Naive thymus-derived CD4-positive, alpha-beta T cell (primary cell): ENCODE measurements around the gene SRGAP1. TPM values are rescaled to one million over a fixed set of nuclear protein-coding genes. Genes with fewer than 3 reads are reported as not detected.

Source experiments
- ATAC-seq: fragments of 150-1000 bp; cut with Tn5 transposase; 2 replicates; pipeline ENCODE4 v1.10.0; 2021; ENCODE audit warnings: mild to moderate bottlenecking, moderate library complexity
- CTCF ChIA-PET: fragments of 350-600 bp; sonication (Branson Sonifier 250); formaldehyde crosslinking; loops from one replicate; lab custom pipeline; 2021; ENCODE audit warnings: antibody characterized with exemption; lab: Charles Lee
- POLR2A ChIA-PET: fragments of 350-600 bp; sonication (Branson Sonifier 250); formaldehyde crosslinking; loops from one replicate; lab custom pipeline; 2021; ENCODE audit warnings: antibody characterized with exemption, inconsistent platforms; lab: Charles Lee
- DNase-seq, 9 donors: peaks; one replicate each; pipeline versions ENCODE4 v3.0.0 to v3.0.0-alpha.2; 2020 to 2022; ENCODE audit warnings: mixed read lengths in 1 of 9
- H3K27ac ChIP-seq: one replicate; pipeline ENCODE4 v1.7.0; 2013; ENCODE audit warnings: mild to moderate bottlenecking, low read depth, low read length, moderate library complexity
- H3K27me3 ChIP-seq, 2 donors: one replicate each; pipeline ENCODE4 v1.7.0; 2013; ENCODE audit warnings: low read length in 2 of 2, mild to moderate bottlenecking in 2 of 2, moderate library complexity in 2 of 2; ENCODE audit not compliant: control insufficient read depth in 2 of 2, insufficient read depth in 2 of 2
- H3K36me3 ChIP-seq, 3 experiments: 1 replicate in 2 of 3; 2 replicates in 1 of 3; pipeline ENCODE4 v1.7.0; 2013; ENCODE audit warnings: low read length in 3 of 3, mild to moderate bottlenecking in 3 of 3, moderate library complexity in 1 of 3; ENCODE audit not compliant: insufficient read depth in 3 of 3, control insufficient read depth in 2 of 3
- H3K4me1 ChIP-seq, 2 donors: one replicate each; pipeline ENCODE4 v1.7.0; 2013; ENCODE audit warnings: low read length in 2 of 2, mild to moderate bottlenecking in 2 of 2, moderate library complexity in 1 of 2; ENCODE audit not compliant: control insufficient read depth in 2 of 2, insufficient read depth in 2 of 2
- H3K4me3 ChIP-seq: 2 replicates; pipeline ENCODE4 v1.7.0; 2013; ENCODE audit warnings: mild to moderate bottlenecking, low read length
- H3K9me3 ChIP-seq, 3 experiments: 1 replicate in 2 of 3; 2 replicates in 1 of 3; pipeline ENCODE4 v1.7.0; 2013; ENCODE audit warnings: low read length in 3 of 3; ENCODE audit not compliant: control insufficient read depth in 2 of 3
- H3K27ac Mint-ChIP-seq, 9 donors: one replicate each; pipeline ENCODE4 v1.8.0; 2020 to 2022; ENCODE audit warnings: mixed read lengths in 9 of 9, mild to moderate bottlenecking in 8 of 9, moderate library complexity in 5 of 9, inconsistent platforms in 2 of 9
- H3K27me3 Mint-ChIP-seq, 5 donors: one replicate each; pipeline ENCODE4 v1.8.0; 2021 to 2022; ENCODE audit warnings: mixed read lengths in 5 of 5, mild to moderate bottlenecking in 1 of 5
- H3K36me3 Mint-ChIP-seq, 5 donors: one replicate each; pipeline ENCODE4 v1.8.0; 2020 to 2022; ENCODE audit warnings: mixed read lengths in 5 of 5, mild to moderate bottlenecking in 3 of 5, inconsistent platforms in 1 of 5
- H3K4me1 Mint-ChIP-seq, 7 donors: one replicate each; pipeline ENCODE4 v1.8.0; 2020 to 2022; ENCODE audit warnings: mixed read lengths in 7 of 7, mild to moderate bottlenecking in 3 of 7, inconsistent platforms in 1 of 7
- H3K4me3 Mint-ChIP-seq, 10 donors: one replicate each; pipeline ENCODE4 v1.8.0; 2020 to 2022; ENCODE audit warnings: mild to moderate bottlenecking in 10 of 10, mixed read lengths in 10 of 10, moderate library complexity in 6 of 10, inconsistent platforms in 2 of 10
- H3K9me3 Mint-ChIP-seq, 11 donors: one replicate each; pipeline ENCODE4 v1.8.0; 2020 to 2022; ENCODE audit warnings: mixed read lengths in 11 of 11, mild to moderate bottlenecking in 4 of 11, inconsistent platforms in 1 of 11, moderate library complexity in 1 of 11
- intact Hi-C, 2 donors: fragments of 100-400 bp; cut with micrococcal nuclease; formaldehyde crosslinking; loops; one replicate each; pipeline ENCODE4 v1.15.1; 2023
- polyA plus RNA-seq, 2 donors: library from polyadenylated mRNA; unstranded; fragments of 300-500 nt; fragmentation: Illumina TruSeq; gene quantifications; one replicate each; pipeline ENCODE4 v1.2.3, GENCODE V29; 2021
- total RNA-seq, 6 experiments: library from RNA in 5 of 6; stranded (reverse) in 5 of 6; gene quantifications; 1 replicate in 5 of 6; 2 replicates in 1 of 6; pipeline ENCODE4 v1.2.3 and lab custom pipeline; 2021 to 2026

The SRGAP1 gene
- total and polyA plus RNA-seq, 7 experiments from 2014 or later: 0.01 to 0.47 (median 0.08) TPM

DNA sequence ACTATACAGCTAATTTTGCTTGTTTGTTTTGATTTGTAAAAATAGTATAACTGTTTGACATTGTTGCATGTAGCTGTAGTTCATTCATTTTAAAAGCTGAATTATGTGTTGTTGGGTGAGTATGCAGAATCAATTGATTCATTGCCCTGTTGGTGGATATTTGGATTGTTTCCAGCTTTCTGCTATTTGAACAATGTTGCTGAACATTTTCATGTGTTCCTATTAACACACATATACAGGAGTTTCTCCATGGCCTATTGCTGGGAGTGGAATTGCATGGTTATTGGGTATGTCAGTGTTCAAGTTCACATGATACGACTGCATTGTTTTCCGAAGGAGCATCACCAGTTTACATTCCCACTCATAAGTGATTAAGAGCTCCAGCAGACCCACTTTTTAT, 75.3 kb downstream of the SRGAP1 start:
- ATAC-seq (no peak), DNase-seq (no peak)
- Histone ChIP-seq H3K4me3 (no peak overlapping the region), H3K27ac (no peak overlapping the region), H3K9me3 (no peaks in the 10 kb centered on the region), H3K27me3 (no peaks in the 10 kb centered on the region), H3K36me3 (no peaks in the 10 kb centered on the region), H3K4me1 (no peaks in the 10 kb centered on the region)
- intact Hi-C loops: no loop called here
- Mint-ChIP-seq H3K27me3 (peaks cover 0 to 2% (median 0%) of the 10 kb centered on the region in 5 donors), H3K4me1 (peaks cover 0 to 5% (median 0%) of the 10 kb centered on the region in 7 donors), H3K36me3 (no peaks in the 10 kb centered on the region), H3K4me3 (no peak overlapping the region), H3K9me3 (no peaks in the 10 kb centered on the region), H3K27ac (no peak overlapping the region)
- POLR2A ChIA-PET: no interaction called here
- CTCF ChIA-PET: no interaction called here

- intact Hi-C loops: no loop called here
- Histone ChIP-seq H3K4me3 (no peak overlapping the region), H3K9me3 (no peaks in the 10 kb centered on the region), H3K27me3 (no peaks in the 10 kb centered on the region), H3K4me1 (no peaks in the 10 kb centered on the region), H3K27ac (no peak overlapping the region), H3K36me3 (no peaks in the 10 kb centered on the region)
- H3K36me3 Mint-ChIP-seq: no peaks in the 10 kb centered on the region
- no peaks in the 10 kb centered on the region for H3K9me3 Mint-ChIP-seq
- POLR2A ChIA-PET: interaction anchor here (0.6 kb wide), 1 partner anchor 364 kb away, joined by 3 read pairs; no protein-coding TSS in a partner anchor
- H3K27me3 Mint-ChIP-seq: no peaks in the 10 kb centered on the region
- no peak for DNase-seq
- CTCF ChIA-PET: no interaction called here
- peaks cover 0 to 5% (median 0%) of the 10 kb centered on the region in 7 donors for H3K4me1 Mint-ChIP-seq
- H3K4me3 Mint-ChIP-seq: no peak overlapping the region
- no peak overlapping the region for H3K27ac Mint-ChIP-seq
- ATAC-seq: no peak
These were observed 76.7 kb downstream of the SRGAP1 start for GRCh38 chr12:63921157-63921556.

DNA sequence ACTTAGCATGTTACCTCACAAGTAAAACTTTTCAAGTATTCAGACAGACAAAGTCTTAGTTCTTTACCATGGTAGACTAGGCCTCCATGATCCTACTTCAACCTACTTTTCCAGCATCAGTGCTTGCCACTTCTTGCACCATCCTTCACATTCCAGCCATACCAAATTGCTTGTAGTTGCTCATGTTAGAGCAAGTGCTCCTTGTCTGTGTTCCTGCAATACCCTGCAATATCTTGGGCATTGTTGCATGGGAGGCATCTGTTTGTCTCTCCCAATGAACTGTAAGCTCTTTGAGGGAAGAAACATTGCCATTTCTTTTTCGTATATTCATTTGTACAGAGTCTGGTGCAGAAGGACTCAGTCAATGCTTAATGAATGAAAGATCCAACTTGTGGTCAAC, 78.0 kb downstream of the SRGAP1 start:
- Histone ChIP-seq H3K27ac (no peak overlapping the region), H3K36me3 (no peaks in the 10 kb centered on the region), H3K27me3 (no peaks in the 10 kb centered on the region), H3K4me3 (no peak overlapping the region), H3K4me1 (no peaks in the 10 kb centered on the region), H3K9me3 (no peaks in the 10 kb centered on the region)
- H3K4me1 Mint-ChIP-seq: peaks cover 0 to 2% (median 0%) of the 10 kb centered on the region in 7 donors
- H3K36me3 Mint-ChIP-seq: no peaks in the 10 kb centered on the region
- POLR2A ChIA-PET: no interaction called here
- no peak for ATAC-seq
- CTCF ChIA-PET: no interaction called here
- intact Hi-C loops: no loop called here
- no peak for DNase-seq
- H3K9me3 Mint-ChIP-seq: no peaks in the 10 kb centered on the region
- peaks cover 0 to 3% (median 0%) of the 10 kb centered on the region in 5 donors for H3K27me3 Mint-ChIP-seq
- H3K27ac Mint-ChIP-seq: no peak overlapping the region
- no peak overlapping the region for H3K4me3 Mint-ChIP-seq

DNA sequence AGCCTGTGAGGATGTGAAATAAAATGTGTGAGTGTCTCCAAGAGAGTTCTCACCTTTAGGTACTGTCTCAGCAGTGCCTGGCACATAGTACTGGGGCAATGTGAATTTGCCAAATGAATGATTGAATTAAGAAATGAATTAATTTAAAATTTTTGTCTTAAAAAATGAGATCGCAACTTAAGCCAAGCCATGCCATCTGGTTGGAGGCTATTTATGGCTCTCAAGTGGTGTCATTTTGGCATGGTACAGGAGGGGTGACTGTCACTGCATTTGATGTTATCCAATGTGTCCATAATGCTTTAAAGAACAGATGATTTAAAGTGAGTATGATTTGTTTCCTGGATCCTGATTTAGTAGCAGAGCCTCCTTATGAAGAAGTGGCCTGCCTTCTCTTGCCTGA, 80.3 kb downstream of the SRGAP1 start:
- Mint-ChIP-seq H3K4me3 (no peak overlapping the region), H3K36me3 (no peaks in the 10 kb centered on the region), H3K27ac (no peak overlapping the region), H3K27me3 (peaks cover 0 to 4% (median 0%) of the 10 kb centered on the region in 5 donors), H3K9me3 (no peaks in the 10 kb centered on the region), H3K4me1 (no peaks in the 10 kb centered on the region)
- no peaks in the 10 kb centered on the region for H3K9me3 ChIP-seq
- intact Hi-C loops: no loop called here
- H3K4me1 ChIP-seq: no peaks in the 10 kb centered on the region
- ChIA-PET POLR2A (no interaction called here), CTCF (no interaction called here)
- DNase-seq (no peak), ATAC-seq (no peak)
- no peak overlapping the region for H3K27ac ChIP-seq
- no peak overlapping the region for H3K4me3 ChIP-seq
- no peaks in the 10 kb centered on the region for H3K36me3 ChIP-seq
- no peaks in the 10 kb centered on the region for H3K27me3 ChIP-seq

- no peak for DNase-seq
- no peak overlapping the region for H3K4me3 Mint-ChIP-seq
- H3K4me1 ChIP-seq: no peaks in the 10 kb centered on the region
- H3K27ac ChIP-seq: no peak overlapping the region
- no peaks in the 10 kb centered on the region for H3K27me3 ChIP-seq
- H3K9me3 Mint-ChIP-seq: no peaks in the 10 kb centered on the region
- no peaks in the 10 kb centered on the region for H3K36me3 Mint-ChIP-seq
- CTCF ChIA-PET: no interaction called here
- peaks cover 0 to 14% (median 9%) of the 10 kb centered on the region in 5 donors for H3K27me3 Mint-ChIP-seq
- intact Hi-C loops: no loop called here
- H3K4me1 Mint-ChIP-seq: no peaks in the 10 kb centered on the region
- POLR2A ChIA-PET: no interaction called here
- H3K9me3 ChIP-seq: no peaks in the 10 kb centered on the region
- ATAC-seq: no peak
- H3K4me3 ChIP-seq: no peak overlapping the region
- H3K36me3 ChIP-seq: no peaks in the 10 kb centered on the region
- no peak overlapping the region for H3K27ac Mint-ChIP-seq
These were observed 83.0 kb downstream of the SRGAP1 start for GRCh38 chr12:63927511-63927910.

- H3K4me1 Mint-ChIP-seq: no peaks in the 10 kb centered on the region
- H3K36me3 Mint-ChIP-seq: no peaks in the 10 kb centered on the region
- Histone ChIP-seq H3K27me3 (no peaks in the 10 kb centered on the region), H3K36me3 (no peaks in the 10 kb centered on the region), H3K9me3 (no peaks in the 10 kb centered on the region), H3K4me1 (no peaks in the 10 kb centered on the region), H3K27ac (no peak overlapping the region), H3K4me3 (no peak overlapping the region)
- CTCF ChIA-PET: no interaction called here
- intact Hi-C loops: no loop called here
- ATAC-seq (no peak), DNase-seq (no peak)
- H3K4me3 Mint-ChIP-seq: no peak overlapping the region
- POLR2A ChIA-PET: interaction anchor here (0.6 kb wide), 1 partner anchor 48 kb away, joined by 3 read pairs; no protein-coding TSS in a partner anchor
- no peaks in the 10 kb centered on the region for H3K9me3 Mint-ChIP-seq
- no peak overlapping the region for H3K27ac Mint-ChIP-seq
- H3K27me3 Mint-ChIP-seq: peaks cover 0 to 14% (median 9%) of the 10 kb centered on the region in 5 donors
These were observed 83.8 kb downstream of the SRGAP1 start for GRCh38 chr12:63928305-63928704.

- POLR2A ChIA-PET: no interaction called here
- Histone ChIP-seq H3K4me3 (no peak overlapping the region), H3K9me3 (no peaks in the 10 kb centered on the region), H3K4me1 (no peaks in the 10 kb centered on the region), H3K27ac (no peak overlapping the region), H3K27me3 (no peaks in the 10 kb centered on the region), H3K36me3 (no peaks in the 10 kb centered on the region)
- intact Hi-C loops: no loop called here
- Mint-ChIP-seq H3K4me3 (no peak overlapping the region), H3K9me3 (no peaks in the 10 kb centered on the region), H3K36me3 (no peaks in the 10 kb centered on the region), H3K27me3 (peaks cover 0 to 15% (median 14%) of the 10 kb centered on the region in 5 donors), H3K4me1 (no peaks in the 10 kb centered on the region), H3K27ac (no peak overlapping the region)
- ATAC-seq (no peak), DNase-seq (no peak)
- CTCF ChIA-PET: no interaction called here
These were observed 84.9 kb downstream of the SRGAP1 start for GRCh38 chr12:63929426-63929825.
